ENCODE data around the gene HES7. TPM values are rescaled to one million over a fixed set of nuclear protein-coding genes. Genes with fewer than 3 reads are reported as not detected.
"Not testable (repeated sequence)": the region's sequence is repeated elsewhere in the genome, so short reads cannot be mapped to it uniquely, and the experiment has no call there.

Gene HES7
- total RNA-seq, 1 donor from 2014 or later = not detected

DNA sequence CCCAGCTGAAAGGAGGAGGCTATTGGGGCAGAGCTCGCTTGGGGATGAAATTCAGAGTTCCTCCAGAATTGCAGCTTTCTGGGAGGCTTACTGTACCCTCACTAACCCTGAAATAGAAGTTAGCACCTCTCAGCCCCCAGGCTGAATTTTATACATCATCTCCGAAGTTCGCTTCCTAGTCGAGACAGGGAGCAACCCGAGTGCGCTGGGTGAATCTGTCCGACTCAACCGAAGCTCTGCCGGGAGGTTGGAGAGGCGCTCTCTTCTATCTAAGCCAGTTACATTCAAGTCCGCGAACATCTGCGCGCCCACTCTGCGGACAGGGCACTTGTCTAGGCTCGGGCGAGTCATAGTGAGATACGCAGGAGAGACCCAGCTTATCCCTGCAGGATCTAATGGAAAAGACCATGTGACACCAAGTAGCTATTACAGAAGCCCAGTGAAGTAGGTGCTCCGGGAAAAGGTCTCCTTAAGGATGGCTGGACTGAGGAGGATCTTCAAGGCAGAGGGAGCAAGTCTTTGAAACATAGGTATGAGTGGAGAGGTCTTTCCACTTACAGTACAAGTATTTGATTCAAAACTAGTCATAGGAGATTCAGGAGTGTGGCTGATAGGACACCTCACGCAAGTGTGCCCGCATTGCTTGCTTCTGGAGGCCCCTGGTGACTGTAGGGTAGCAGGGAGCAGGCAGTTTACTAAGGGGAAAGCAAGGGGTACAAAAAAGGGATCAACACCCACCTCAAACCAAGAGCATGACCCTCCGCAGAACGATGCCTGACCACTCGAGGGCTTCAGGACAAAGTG is 646 bp upstream of the HES7 start:
- DNase-seq (ENCODE audit: extremely low read depth, low read depth, low spot score) = no peak

DNA sequence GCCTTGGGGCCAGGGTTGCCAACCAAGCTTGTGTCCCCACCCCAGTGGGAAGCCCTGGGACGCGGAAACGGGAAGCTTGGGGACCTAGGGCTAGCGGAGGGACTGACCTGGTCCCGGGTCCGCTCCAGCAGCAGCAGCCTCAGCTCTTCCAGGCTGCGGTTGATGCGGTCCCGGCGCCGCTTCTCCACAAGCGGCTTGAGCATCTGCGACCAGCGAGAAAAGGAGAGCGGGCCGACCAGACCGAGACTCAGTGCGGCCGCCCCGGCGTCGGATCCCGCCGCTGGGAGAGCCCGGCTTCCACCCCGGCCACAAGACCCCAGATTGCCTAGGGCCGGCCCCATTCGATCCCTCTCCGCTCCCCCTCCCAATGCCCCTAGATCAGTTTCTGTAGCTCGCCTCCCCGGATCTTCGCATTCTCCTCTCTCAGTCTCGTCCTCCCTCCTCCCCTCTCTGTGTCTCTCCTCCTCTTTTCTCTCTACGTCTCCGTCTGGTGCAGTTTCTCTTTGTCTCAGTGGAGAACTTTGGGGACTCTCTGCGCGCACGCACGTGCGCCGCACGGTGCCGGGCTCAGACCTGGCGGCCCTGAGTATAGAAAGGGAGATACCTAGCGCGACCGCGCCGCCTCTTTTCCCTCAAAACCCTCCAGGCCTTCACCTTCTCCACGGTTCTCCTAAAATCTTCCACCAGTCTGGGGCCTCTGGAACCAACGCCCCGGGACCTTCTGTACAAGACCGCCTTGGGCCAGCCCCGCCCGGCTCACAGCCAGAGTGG is 797 bp downstream of the HES7 start:
- no peak for DNase-seq (ENCODE audit: extremely low read depth, low read depth, low spot score)

DNA sequence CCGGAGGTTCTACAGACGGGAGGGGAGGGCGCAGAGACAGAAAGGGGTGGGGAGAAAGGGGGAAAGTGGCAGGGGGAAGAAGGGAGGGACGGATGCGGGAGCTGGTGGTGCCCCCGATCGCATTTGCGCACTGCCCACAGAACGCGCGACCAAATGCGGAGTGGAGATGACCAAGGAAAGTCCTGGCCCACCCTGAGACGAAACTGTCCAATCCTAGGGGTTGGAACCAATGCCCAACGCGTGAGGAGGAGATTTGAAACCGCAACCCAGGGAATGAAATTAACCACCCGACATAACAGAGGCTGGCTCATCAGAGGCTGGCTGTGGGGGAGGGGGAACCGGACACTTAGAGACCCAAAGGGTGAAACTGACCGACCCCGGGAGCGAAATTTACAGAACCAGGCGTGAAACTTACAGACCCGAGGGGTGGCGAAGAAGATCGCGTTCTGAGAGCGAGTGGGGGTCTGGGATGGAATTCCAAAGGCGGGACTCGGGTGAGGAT is 1.4 kb downstream of the HES7 start:
- DNase-seq (ENCODE audit: extremely low read depth, low read depth, low spot score) = no peak

DNA sequence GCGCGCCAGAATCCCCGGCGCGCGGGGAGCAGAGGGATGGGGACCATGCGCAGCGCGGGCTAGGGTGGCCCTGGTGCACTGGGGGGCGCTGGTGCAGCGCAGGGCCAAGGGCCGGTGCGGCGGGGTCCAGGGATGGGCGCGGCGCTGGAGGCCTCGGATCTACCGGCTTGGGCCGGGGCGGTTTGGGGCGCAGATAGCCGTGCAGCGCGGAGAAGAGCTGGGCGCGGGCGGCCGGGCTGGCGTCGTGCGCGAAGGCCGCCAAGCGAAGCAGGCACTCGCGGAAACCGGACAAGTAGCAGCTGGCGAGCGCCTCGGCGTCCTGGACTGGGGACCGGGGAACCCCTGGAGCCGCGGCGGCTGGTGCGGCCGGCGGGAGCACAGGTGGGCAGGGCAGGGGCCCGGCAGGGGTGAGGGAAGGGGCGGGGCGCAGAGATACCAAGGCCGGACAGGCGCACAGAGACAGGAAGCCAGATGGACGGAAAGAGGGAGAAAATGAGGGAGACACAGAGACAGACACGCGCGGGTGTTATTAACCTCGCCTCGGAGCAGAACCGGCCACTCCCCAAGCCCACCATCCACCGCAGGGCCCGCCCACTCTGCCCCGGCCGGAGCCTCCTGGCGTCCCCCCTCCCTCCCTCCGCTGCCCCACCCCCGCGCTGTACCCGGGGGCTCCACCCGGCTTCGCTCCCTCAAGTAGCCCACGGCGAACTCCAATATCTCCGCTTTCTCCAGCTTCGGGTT is 2.1 kb downstream of the HES7 start:
- DNase-seq (ENCODE audit: extremely low read depth, low read depth, low spot score) = no peak

DNA sequence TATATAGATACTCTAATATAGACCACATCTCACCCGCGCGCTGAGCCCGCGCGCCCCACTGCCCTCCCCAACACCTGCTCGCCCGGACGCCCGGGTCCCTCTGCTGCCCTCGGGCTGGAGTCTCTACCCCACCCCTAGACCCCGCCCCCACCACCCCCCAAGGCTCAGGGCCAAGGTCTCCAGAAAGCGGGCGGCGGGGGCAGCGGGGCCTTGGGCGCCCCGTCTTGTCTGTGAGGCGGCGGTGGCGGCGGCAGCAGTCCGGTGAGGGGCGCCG is 2.6 kb downstream of the HES7 start:
- DNase-seq (ENCODE audit: extremely low read depth, low read depth, low spot score) = no peak

DNA sequence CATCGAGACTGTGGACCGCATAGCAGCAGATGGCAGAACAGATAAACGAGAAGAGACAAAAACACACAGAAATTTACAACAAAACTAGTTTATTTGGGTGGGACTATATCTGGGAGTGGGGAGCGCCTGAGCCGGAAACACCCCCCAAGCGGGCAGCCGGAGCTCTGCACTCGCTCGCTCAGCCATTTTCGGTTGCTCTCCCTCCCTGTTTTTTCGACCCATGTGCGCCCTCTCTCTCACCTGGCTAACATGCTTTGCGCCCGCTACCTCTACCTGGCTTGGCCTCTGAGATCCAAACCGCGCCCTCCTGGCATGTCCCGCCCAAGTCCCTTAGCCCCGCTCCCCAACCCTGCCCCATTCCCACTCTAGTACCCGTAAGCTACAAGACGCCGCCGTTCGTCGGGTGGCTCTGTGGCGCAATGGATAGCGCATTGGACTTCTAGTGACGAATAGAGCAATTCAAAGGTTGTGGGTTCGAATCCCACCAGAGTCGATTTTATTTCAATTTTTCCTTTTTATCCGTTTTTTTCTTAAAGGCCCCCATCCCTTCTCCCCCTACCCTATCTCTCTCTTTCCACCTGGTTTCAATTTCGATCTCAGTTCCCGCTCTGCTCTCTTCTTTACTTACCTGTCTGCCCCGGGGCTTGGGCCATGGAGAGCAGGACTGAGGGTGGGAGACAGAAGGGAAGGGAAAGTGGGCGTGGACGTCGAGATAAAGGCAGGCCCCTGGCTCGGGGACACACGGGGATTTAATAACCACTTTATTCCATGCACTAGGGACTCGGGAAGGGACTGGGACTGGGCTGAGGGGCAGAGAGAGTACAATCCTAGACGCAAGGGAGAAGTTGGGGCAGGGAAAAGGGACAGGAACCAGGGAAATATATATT is 3.1 kb downstream of the HES7 start:
- peak; percentile 31 for DNase-seq (ENCODE audit: extremely low read depth, low read depth, low spot score)

DNA sequence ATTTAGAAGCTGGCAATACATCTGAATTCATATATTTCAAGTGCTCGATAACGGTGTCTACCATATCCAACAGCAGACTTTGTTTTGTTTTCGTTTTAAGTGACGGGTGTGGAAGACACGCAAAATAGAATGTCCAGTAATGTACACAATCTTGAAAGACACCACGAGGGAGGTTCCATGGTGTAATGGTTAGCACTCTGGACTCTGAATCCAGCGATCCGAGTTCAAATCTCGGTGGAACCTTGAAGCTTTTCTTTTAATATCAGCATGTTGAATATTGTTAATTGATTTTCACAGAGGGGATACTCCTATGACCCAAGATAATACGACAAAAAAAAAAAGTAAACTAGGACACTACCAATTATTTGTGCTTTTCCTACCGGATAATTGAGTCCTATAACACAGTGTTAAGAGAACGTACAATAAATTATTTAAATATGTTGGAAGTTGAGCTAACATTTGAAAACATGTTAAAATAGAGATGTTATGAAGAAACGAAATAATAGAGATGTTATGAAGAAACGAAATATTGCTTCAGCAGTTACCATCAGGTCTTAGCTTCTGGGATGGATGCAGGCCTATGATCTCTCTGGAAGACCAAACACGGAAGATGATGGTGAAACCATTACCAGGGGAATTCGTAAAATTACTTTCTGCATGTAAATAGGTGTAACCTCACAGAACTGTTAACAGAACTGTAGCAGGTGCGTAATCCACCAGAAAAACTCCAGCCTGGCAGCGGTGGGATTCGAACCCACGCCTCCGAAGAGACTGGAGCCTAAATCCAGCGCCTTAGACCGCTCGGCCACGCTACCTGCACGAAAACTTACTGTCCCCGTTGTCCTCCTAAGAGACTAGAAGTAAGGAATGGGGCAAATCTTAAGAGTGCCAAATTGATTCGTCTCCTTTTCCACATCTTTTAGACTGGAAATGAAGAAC is 4.1 kb downstream of the HES7 start:
- peak; percentile 96 for DNase-seq (ENCODE audit: extremely low read depth, low read depth, low spot score)

DNA sequence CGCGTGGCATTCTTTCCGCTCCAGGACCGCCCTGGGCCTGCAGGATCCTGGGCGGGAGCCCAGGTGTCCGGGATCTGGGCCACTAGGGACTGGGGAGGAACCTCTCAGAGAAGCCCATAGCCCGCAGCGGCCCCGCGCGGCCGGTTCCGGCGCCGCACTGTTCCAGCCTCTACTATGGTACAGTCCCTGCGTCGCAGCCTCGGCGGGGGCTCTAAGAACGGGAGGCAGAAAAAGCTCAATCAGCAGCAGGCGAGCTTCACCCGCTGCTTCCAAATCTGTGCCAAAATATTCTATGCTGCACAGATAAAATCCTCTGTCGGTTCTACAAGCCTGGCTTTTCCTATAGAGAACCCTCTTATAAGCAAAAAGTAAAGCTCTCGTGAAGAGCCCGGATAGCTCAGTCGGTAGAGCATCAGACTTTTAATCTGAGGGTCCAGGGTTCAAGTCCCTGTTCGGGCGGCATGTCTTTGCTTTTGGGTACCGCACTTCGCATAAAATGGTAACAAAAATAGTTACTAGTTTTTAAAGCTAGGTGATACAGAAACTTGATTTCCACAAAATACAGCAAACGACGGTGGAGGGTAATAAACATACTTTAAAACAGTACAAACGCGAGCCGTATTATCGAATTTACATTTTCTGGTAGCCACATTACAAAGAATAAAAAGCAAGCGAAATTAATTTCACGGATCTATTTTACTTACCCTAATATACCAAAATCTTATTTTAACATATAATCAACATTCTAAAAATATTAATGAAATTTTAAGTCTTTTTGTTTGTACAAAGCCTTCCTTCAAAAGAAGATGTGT is 4.9 kb downstream of the HES7 start:
- DNase-seq (ENCODE audit: extremely low read depth, low read depth, low spot score) = peak; percentile 54

DNA sequence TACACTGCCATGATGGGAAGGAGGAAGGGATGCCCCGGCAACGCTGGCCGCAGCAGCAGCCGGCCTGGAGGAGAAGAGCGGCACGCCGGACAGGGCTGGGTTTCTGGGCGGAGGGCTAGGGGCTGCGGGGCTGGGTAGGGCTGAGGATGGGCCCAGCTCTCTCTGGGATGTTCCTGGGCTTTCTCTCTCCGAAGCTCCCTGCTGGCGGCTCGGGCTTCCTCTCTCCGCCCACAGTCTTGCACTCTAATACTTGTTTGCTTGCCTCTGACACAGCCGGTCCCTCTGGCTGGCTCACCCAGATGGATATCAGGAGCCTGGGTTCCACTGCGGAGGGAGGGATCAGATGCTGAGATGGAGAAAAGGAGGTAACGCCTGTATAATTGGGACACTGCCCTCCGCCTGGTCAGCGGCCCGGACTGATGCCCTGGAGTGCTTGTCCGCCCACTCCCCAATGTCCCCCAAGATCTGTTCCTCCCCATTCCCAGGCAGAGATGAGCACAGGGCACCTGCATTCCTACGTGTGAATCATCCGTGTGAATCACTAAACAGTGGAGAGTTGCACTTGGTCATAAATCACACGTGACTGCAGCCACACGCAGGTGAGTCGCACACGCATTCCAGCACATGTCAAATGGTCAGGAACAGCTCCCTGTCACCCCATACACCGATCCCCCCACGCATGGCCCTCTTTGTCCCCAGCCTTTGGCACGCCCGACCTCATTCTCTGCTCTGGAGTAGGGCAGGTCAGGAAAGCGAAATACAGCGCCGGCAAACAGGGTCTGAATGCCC is 5.7 kb downstream of the HES7 start, which contains the start of gene ALOXE3:
Gene ALOXE3 (minus strand): TSS at position 535 of the 789 bp plus-strand sequence. CDS start 524 bp downstream, at position 11.
- DNase-seq (ENCODE audit: extremely low read depth, low read depth, low spot score) = no peak

DNA sequence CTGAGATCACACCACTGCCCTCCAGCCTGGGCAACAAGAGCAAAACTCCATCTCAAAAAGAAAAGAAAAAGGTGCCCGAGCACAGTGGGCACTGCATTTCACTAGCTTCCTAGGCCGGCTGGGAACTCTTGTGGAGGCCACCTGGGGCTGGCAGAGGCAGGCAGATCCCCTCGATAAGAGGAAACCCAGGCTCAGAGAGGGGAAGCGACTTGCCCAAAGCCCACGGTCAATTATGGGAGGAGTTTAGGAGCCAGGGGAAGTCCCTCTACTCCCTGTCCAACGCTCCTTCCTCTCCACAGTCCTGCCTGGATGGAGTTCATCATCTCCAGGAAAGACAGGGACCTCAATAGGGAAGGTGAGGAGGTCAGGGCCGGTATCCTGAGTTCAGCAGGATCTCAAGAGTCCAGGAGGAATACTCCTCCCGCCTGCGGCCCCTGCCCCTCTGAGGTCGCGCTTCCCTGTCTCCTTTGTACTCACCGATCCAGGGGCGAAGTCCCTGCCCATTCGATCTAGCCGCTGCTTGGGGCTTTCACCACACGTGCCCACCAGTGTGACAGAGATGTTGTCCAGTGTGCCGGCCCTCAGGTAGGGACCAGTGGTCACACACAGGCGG is 6.4 kb downstream of the HES7 start:
- no peak for DNase-seq (ENCODE audit: extremely low read depth, low read depth, low spot score)

DNA sequence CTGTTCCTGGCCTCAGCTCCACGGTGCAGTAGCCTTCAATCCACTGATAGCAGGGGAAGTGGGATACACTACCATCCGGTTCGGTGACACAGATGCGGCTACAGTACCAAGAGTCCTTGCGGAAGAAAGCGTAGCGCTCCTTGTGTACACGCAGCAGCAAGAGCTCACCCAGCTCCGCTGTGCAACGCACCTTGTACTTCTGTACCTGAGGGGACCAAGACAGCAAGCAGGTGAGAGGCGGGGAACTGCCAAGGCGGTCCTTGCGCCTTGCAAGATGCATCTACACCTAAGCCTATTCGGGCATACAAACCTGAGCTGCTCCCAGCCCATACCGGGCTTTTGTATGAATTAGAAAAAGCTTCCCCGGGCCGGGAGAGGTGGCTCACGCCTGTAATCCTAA is 7.1 kb downstream of the HES7 start:
- DNase-seq (ENCODE audit: extremely low read depth, low read depth, low spot score) = no peak

DNA sequence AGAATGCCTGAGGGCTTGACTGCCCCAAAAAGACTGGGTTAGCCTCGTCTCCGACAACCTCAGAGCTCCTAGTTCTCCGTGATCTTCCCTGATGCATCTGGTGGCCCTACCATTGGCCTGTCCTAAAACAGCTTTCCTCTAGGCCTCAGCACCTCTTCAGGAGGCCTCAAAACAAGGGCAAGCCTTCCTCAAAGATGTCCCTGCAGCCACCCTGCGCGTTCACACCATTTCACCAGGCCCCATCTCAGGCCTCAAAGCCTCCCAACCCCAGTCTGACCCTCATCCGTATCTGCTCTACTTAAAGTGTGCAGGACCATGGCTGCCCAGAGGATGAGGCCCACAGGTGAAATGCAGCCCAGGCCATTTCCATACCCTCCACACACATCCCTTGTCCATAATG is 13.0 kb downstream of the HES7 start:
- no peak for DNase-seq (ENCODE audit: extremely low read depth, low read depth, low spot score)

DNA sequence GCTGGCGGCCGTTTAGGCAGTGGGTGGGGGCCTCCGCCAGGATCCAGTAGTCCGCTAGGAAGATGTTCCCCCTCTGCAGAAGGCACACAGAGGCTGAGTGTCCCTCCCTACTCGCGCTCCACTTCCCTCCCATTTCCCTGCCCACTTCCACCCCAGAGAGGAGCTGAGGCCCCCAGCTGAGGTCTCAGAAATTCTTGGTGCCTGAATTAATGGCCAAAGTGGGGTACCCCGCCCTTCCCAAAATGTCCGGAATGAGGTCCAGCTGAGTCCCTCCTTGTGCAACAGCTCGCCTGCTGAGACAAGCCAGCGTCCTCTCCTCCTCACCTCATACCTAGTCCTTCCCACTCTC is 13.5 kb downstream of the HES7 start:
- no peak for DNase-seq (ENCODE audit: extremely low read depth, low read depth, low spot score)

DNA sequence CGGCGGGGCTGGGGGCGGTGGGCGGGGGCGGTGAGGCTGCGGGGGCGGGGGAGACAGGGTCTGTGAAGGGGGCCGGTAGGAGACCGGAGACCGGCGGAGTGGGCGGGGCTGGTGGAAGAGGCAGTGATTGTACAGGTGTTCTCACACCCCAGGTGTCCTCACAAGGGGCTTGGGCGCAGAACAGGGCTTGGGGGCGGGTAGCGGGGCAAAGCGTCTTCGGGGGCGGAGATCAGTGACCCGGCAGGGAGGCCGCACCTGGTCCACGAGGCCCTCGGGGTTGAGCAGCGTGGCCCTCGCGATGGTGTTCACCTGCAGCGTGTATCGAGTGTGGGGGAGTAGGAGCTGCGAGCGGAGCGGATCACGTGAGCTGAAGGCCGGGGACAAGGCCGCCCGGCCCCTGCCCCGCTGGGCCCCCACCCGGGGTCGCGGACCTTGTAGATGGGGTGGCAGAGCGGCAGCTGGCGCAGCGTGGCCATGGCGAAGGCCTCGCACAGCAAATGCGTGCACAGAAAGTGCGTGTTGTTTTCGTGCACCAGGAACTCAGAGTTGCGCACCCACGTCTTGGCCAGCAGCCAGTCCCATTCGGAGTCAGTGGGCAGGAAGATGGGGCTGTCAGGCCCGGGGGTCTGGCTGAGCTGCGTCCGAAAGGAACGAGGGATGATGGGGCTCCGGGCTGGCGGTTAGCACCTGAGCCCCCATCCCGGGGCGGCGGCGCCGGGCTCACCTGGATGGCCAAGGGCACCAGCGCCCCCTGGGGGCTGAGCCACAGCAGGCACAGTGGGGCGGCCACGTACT is 14.0 kb downstream of the HES7 start:
- no peak for DNase-seq (ENCODE audit: extremely low read depth, low read depth, low spot score)

DNA sequence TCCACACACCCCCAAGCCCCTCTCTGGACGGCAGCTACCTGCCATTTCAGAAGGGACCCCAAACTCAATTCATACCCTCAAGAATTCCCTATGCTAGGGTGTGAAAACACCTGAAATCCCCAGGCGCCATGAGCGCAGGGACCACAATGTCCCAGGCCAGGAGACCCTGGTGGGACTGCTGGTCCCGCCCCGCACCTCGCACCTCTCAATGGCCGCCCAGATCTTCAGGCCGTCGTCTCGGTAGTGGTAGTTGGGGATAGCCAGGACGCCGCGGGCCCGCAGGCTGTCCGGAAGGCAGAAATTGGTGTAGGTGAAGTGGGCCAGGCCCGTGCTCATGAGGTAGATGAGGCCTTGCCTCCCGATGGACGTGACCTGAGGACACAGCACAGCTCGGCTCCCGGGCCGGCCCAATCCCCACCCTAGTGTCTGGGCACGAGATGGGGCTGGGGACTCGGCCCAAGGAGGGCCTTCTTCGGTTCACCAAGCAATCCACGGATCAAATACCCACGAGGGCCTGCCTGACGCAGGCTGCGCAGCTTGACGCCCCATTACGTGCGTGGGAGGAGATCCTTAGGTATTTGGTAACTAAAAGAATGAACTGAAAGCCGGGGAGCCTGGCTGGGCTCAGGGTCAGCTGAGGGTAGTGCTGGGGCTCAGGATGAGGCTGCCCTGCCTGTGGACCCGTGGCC is 14.8 kb downstream of the HES7 start:
- no peak for DNase-seq (ENCODE audit: extremely low read depth, low read depth, low spot score)

DNA sequence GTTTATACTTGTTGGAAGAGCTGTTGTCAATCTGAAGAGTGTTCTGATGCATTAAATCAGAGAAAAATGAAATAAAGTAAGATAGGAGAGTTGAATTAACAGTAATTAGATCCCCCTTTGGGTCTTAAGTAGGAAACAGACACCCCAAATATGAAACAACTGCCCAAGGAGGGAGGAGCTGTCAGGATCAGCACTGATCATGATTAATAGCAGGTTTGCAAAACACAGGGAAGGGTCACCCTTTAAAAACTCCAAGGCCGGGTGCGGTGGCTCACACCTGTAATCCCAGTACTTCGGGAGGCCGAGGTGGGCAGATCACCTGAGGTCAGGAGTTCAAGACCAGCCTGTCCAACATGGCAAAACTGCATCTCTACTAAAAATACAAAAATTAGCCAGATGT is 16.9 kb downstream of the HES7 start:
- not testable (repeated sequence) for DNase-seq (ENCODE audit: extremely low read depth, low read depth, low spot score)
